NCI-H748 (cell line): ENCODE data around the gene DOCK1.
A peak's percentile ranks its signal among the peaks of the same experiment; 100 is the strongest.

Source experiments
- DNase-seq: peaks from one replicate; lab custom pipeline; 2025; ENCODE audit not compliant: unreplicated experiment; lab: John Stamatoyannopoulos, UW

Gene DOCK1

GRCh38 chr10:127000598-127000997 lies 95.4 kb downstream of the DOCK1 start:
- DNase-seq = no peak

GRCh38 chr10:127003032-127003685 lies 97.9 kb downstream of the DOCK1 start:
- DNase-seq = no peak

GRCh38 chr10:127006453-127006852 lies 101.2 kb downstream of the DOCK1 start:
- no peak for DNase-seq

- DNase-seq = no peak
Observed at GRCh38 chr10:127009366-127009765, 104.1 kb downstream of the DOCK1 start.

GRCh38 chr10:127011174-127011573 lies 105.9 kb downstream of the DOCK1 start:
- DNase-seq = no peak

- DNase-seq = no peak
Observed at GRCh38 chr10:127012071-127012768, 107.0 kb downstream of the DOCK1 start.

GRCh38 chr10:127012769-127013152 lies 107.5 kb downstream of the DOCK1 start:
- DNase-seq = peak; percentile 1

GRCh38 chr10:127013211-127013656 lies 108.0 kb downstream of the DOCK1 start:
- no peak for DNase-seq

GRCh38 chr10:127013691-127014473 lies 108.7 kb downstream of the DOCK1 start:
- no peak for DNase-seq

GRCh38 chr10:127014671-127015070 lies 109.4 kb downstream of the DOCK1 start:
- no peak for DNase-seq

- no peak for DNase-seq
Observed at GRCh38 chr10:127015373-127015772, 110.1 kb downstream of the DOCK1 start.

GRCh38 chr10:127016331-127016730 lies 111.1 kb downstream of the DOCK1 start:
- no peak for DNase-seq

GRCh38 chr10:127017541-127018297 lies 112.5 kb downstream of the DOCK1 start:
- DNase-seq = no peak

- no peak for DNase-seq
Observed at GRCh38 chr10:127018298-127018650, 113.0 kb downstream of the DOCK1 start.

GRCh38 chr10:127018766-127019165 lies 113.5 kb downstream of the DOCK1 start:
- DNase-seq = no peak

- DNase-seq = no peak
Observed at GRCh38 chr10:127020260-127020659, 115.0 kb downstream of the DOCK1 start.

GRCh38 chr10:127021801-127022200 lies 116.6 kb downstream of the DOCK1 start:
- no peak for DNase-seq

- no peak for DNase-seq
Observed at GRCh38 chr10:127024685-127025435, 119.6 kb downstream of the DOCK1 start.

GRCh38 chr10:127027786-127028185 lies 122.6 kb downstream of the DOCK1 start:
- no peak for DNase-seq

- no peak for DNase-seq
Observed at GRCh38 chr10:127028556-127028955, 123.3 kb downstream of the DOCK1 start.

- DNase-seq = no peak
Observed at GRCh38 chr10:127029061-127029460, 123.8 kb downstream of the DOCK1 start.
